SK-N-SH (cell line): ENCODE results near the gene MCC. TPM values are rescaled to one million over a fixed set of nuclear protein-coding genes. Genes with fewer than 3 reads are reported as not detected.

ENCODE experiments used
- CTCF ChIA-PET: fragments of 300-600, 350-600 bp; formaldehyde crosslinking; extraction: SDS; loops from one replicate; lab custom pipeline; 2021; lab: Yijun Ruan, JAX
- POLR2A ChIA-PET: fragments of 350-600 bp; sonication (Branson Sonifier 250); formaldehyde crosslinking; extraction: SDS; loops from one replicate; lab custom pipeline; 2020; ENCODE audit warnings: antibody characterized with exemption, inconsistent platforms; lab: Yijun Ruan, JAX
- DNase-seq: peaks from one replicate; pipeline ENCODE4 v3.0.0; 2012
- H2AFZ ChIP-seq: fragments of 200-600 bp; sonication (generic); 2 replicates; pipeline ENCODE4 v1.8.1; 2016; ENCODE audit warnings: antibody characterized with exemption, mild to moderate bottlenecking, low read depth
- H3F3A ChIP-seq: fragments of 200-600 bp; sonication (generic); replicated peaks from 2 replicates; pipeline ENCODE3; 2016; ENCODE audit warnings: antibody characterized with exemption, mild to moderate bottlenecking; ENCODE audit not compliant: insufficient read depth
- H3K27ac ChIP-seq, 2 experiments: fragments of 200-500 bp in 1 of 2; fragments of 200-600 bp in 1 of 2; sonication (Bioruptor generic) in 1 of 2; sonication (generic), shearing (Covaris generic) in 1 of 2; 2 replicates each; pipeline versions ENCODE4 v1.5.1 to v1.6.1; 2014 to 2016; ENCODE audit warnings: low read depth in 2 of 2, inconsistent platforms in 1 of 2, low read length in 1 of 2, mild to moderate bottlenecking in 1 of 2, mixed read lengths in 1 of 2
- H3K27me3 ChIP-seq: fragments of 200-600 bp; sonication (generic), shearing (Covaris generic); 2 replicates; pipeline ENCODE4 v1.6.1; 2016; ENCODE audit warnings: mixed run types; ENCODE audit not compliant: insufficient read depth
- H3K36me3 ChIP-seq, 2 experiments: fragments of 200-500 bp in 1 of 2; fragments of 200-600 bp in 1 of 2; sonication (Bioruptor generic) in 1 of 2; sonication (generic) in 1 of 2; replicated peaks in 1 of 2; 2 replicates each; pipeline versions ENCODE3 to v1.5.1; 2014 to 2016; ENCODE audit warnings: low read length in 1 of 2, mild to moderate bottlenecking in 1 of 2; ENCODE audit not compliant: insufficient read depth in 2 of 2, control insufficient read depth in 1 of 2
- H3K4me1 ChIP-seq, 2 experiments: fragments of 200-500 bp in 1 of 2; fragments of 200-600 bp in 1 of 2; sonication (Bioruptor generic) in 1 of 2; sonication (generic), shearing (Covaris generic) in 1 of 2; 2 replicates each; pipeline versions ENCODE4 v1.5.1 to v1.6.1; 2014 to 2016; ENCODE audit warnings: low read depth in 1 of 2, low read length in 1 of 2, mixed run types in 1 of 2; ENCODE audit not compliant: insufficient read depth in 2 of 2, control insufficient read depth in 1 of 2
- H3K4me2 ChIP-seq: fragments of 200-600 bp; sonication (generic), shearing (Covaris generic); 2 replicates; pipeline ENCODE4 v1.6.1; 2017; ENCODE audit warnings: mixed run types
- H3K4me3 ChIP-seq, 2 experiments: fragments of 200-500 bp in 1 of 2; fragments of 200-600 bp in 1 of 2; sonication (Bioruptor generic) in 1 of 2; sonication (generic), shearing (Covaris generic) in 1 of 2; 2 replicates each; pipeline versions ENCODE4 v1.5.1 to v1.8.1; 2014 to 2016; ENCODE audit warnings: low read depth in 2 of 2, inconsistent platforms in 1 of 2, low read length in 1 of 2, mild to moderate bottlenecking in 1 of 2, mixed read lengths in 1 of 2, moderate library complexity in 1 of 2
- H3K79me2 ChIP-seq: fragments of 200-600 bp; sonication (generic); 2 replicates; pipeline ENCODE4 v1.8.1; 2017; ENCODE audit warnings: mild to moderate bottlenecking; ENCODE audit not compliant: insufficient read depth
- H3K9ac ChIP-seq: fragments of 200-600 bp; sonication (generic); 2 replicates; pipeline ENCODE4 v1.6.1; 2017; ENCODE audit warnings: mixed run types
- H3K9me2 ChIP-seq: fragments of 200-600 bp; sonication (generic); 2 replicates; pipeline ENCODE4 v1.6.1; 2017; ENCODE audit warnings: mixed run types
- H3K9me3 ChIP-seq: fragments of 200-600 bp; sonication (generic); 2 replicates; pipeline ENCODE4 v1.6.1; 2017; ENCODE audit warnings: mixed run types, mild to moderate bottlenecking, moderate library complexity
- H4K20me1 ChIP-seq: fragments of 200-600 bp; sonication (generic); 2 replicates; pipeline ENCODE4 v1.6.1; 2017; ENCODE audit warnings: mild to moderate bottlenecking, mixed run types; ENCODE audit not compliant: insufficient read depth
- CHD2 ChIP-seq: fragments of 150-350 bp; IDR thresholded peaks from 2 replicates; pipeline ENCODE4 v1.6.1; 2018; ENCODE audit warnings: low read length; ENCODE audit not compliant: partially characterized antibody
- ELF1 ChIP-seq: IDR thresholded peaks from 2 replicates; pipeline ENCODE4 v1.4.0; 2012
- EP300 ChIP-seq, 2 experiments: IDR thresholded peaks; 2 replicates each; pipeline versions ENCODE4 v1.4.0 to v1.6.1; 2012; ENCODE audit warnings: borderline replicate concordance in 1 of 2, low read depth in 1 of 2, low read length in 1 of 2
- FOSL2 ChIP-seq: IDR thresholded peaks from 2 replicates; pipeline ENCODE4 v1.4.0; 2012; ENCODE audit warnings: low read depth, mild to moderate bottlenecking, moderate library complexity, borderline replicate concordance
- GABPA ChIP-seq: IDR thresholded peaks from 2 replicates; pipeline ENCODE4 v1.4.0; 2012; ENCODE audit warnings: low read depth, mild to moderate bottlenecking
- GATA2 ChIP-seq: sonication (generic); formaldehyde crosslinking; IDR thresholded peaks from 2 replicates; pipeline ENCODE4 v1.5.0; 2020; ENCODE audit warnings: mild to moderate bottlenecking, missing genetic modification reagents
- MEF2A ChIP-seq: IDR thresholded peaks from 2 replicates; pipeline ENCODE4 v1.4.0; 2012; ENCODE audit warnings: low read depth, borderline replicate concordance
- MXI1 ChIP-seq: IDR thresholded peaks from 2 replicates; pipeline ENCODE4 v1.6.1; 2012; ENCODE audit warnings: mild to moderate bottlenecking, low read depth, low read length, improper control_type of control experiment
- NFIC ChIP-seq: IDR thresholded peaks from 2 replicates; pipeline ENCODE4 v1.4.0; 2012; ENCODE audit warnings: borderline replicate concordance
- RCOR1 ChIP-seq: fragments of 150-350 bp; IDR thresholded peaks from 2 replicates; pipeline ENCODE4 v1.6.1; 2017; ENCODE audit warnings: antibody characterized with exemption, low read length
- REST ChIP-seq: IDR thresholded peaks from 2 replicates; pipeline ENCODE4 v1.6.1; 2012; ENCODE audit warnings: mild to moderate bottlenecking, low read depth, low read length, moderate library complexity
- RFX5 ChIP-seq: IDR thresholded peaks from 2 replicates; pipeline ENCODE4 v1.6.1; 2012; ENCODE audit warnings: mild to moderate bottlenecking, improper control_type of control experiment, low read length
- SIN3A ChIP-seq: IDR thresholded peaks from 2 replicates; pipeline ENCODE4 v1.6.1; 2012; ENCODE audit warnings: low read depth, mild to moderate bottlenecking, low read length, moderate library complexity, borderline replicate concordance
- SMC3 ChIP-seq: IDR thresholded peaks from 2 replicates; pipeline ENCODE4 v1.6.1; 2012; ENCODE audit warnings: low read depth, low read length, improper control_type of control experiment
- TAF1 ChIP-seq: IDR thresholded peaks from 2 replicates; pipeline ENCODE4 v1.6.1; 2012; ENCODE audit warnings: low read depth, mild to moderate bottlenecking, low read length, moderate library complexity, borderline replicate concordance
- TCF12 ChIP-seq: IDR thresholded peaks from 2 replicates; pipeline ENCODE4 v1.4.0; 2012
- USF1 ChIP-seq: IDR thresholded peaks from 2 replicates; pipeline ENCODE4 v1.4.0; 2012; ENCODE audit warnings: low read depth, borderline replicate concordance
- ZBTB33 ChIP-seq: IDR thresholded peaks from 2 replicates; pipeline ENCODE4 v1.4.0; 2012; ENCODE audit warnings: low read depth, borderline replicate concordance
- WGBS: methylation state at CpG from one replicate; pipeline ENCODE4 v1.1.6; 2017; ENCODE audit warnings: low lambda C conversion rate; 5-methylcytosine and 5-hydroxymethylcytosine counted together
- polyA plus RNA-seq, 3 experiments: library from polyadenylated mRNA; depleted of rRNA; stranded (reverse); fragments of >200 nt; gene quantifications; 2 replicates each; pipeline ENCODE4 v1.2.3, GENCODE V29; 2012

The MCC gene
- polyA plus RNA-seq, 1 of the 3 experiments (the other 2 are of a cell fraction): 3.6 TPM

- CTCF ChIA-PET: interaction anchor here (1.1 kb wide), 1 partner anchor 9 kb away, joined by 3 read pairs; no protein-coding TSS in a partner anchor
- no peaks in the 10 kb centered on the region for H4K20me1 ChIP-seq
Measured at GRCh38 chr5:113450929-113451328, 37.3 kb downstream of the MCC start.

GRCh38 chr5:113450462-113450861 lies 37.8 kb downstream of the MCC start:
- H3F3A ChIP-seq: no peaks in the 10 kb centered on the region
- no peak overlapping the region for H3K4me3 ChIP-seq
- no peak overlapping the region for H3K27ac ChIP-seq
- no peak for DNase-seq
- ChIA-PET POLR2A (no interaction called here), CTCF (interaction anchor here (1.1 kb wide), 1 partner anchor 10 kb away, joined by 3 read pairs; no protein-coding TSS in a partner anchor)
- WGBS: 25% methylated on average over 1 of the region's 2 CpGs
- H3K27me3 ChIP-seq: no peaks in the 10 kb centered on the region
- H3K79me2 ChIP-seq: no peaks in the 10 kb centered on the region
- no peaks in the 10 kb centered on the region for H3K9me3 ChIP-seq
- peaks cover 0 to 2% of the 10 kb centered on the region in 2 experiments; a peak in 1 of 4 replicates for H3K4me1 ChIP-seq
- H3K4me2 ChIP-seq: no peak overlapping the region
- H2AFZ ChIP-seq: no peak overlapping the region
- no peak overlapping the region for H3K9ac ChIP-seq
- H3K9me2 ChIP-seq: no peaks in the 10 kb centered on the region
- H4K20me1 ChIP-seq: no peaks in the 10 kb centered on the region
- H3K36me3 ChIP-seq: no peaks in the 10 kb centered on the region
- no peak for TF ChIP-seq ELF1
- TF ChIP-seq SMC3: no peak
- no peak for TF ChIP-seq RFX5
- no peak for TF ChIP-seq TAF1
- TF ChIP-seq GATA2 (CRISPR knock-in tag): no peak
- TF ChIP-seq GABPA: no peak
- TF ChIP-seq MEF2A: no peak
- no peak for TF ChIP-seq EP300 (IDR thresholded peaks at IDR 0.05; ENCODE audit: borderline replicate concordance in 1 of 2, low read depth in 1 of 2, low read length in 1 of 2)
- TF ChIP-seq ZBTB33: no peak
- no peak for TF ChIP-seq SIN3A
- no peak for TF ChIP-seq CHD2
- TF ChIP-seq RCOR1: no peak

More at GRCh38 chr5:113450929-113451328, 37.3 kb downstream of the MCC start:
- TF ChIP-seq REST (no peak), SMC3 (no peak), USF1 (no peak), NFIC (no peak), MXI1 (no peak), TCF12 (no peak), FOSL2 (no peak)
- TF ChIP-seq, all 33 proteins: peak for 0
- no peaks in the 10 kb centered on the region for H3K79me2 ChIP-seq
- H3K4me1 ChIP-seq: peaks cover 0 to 2% of the 10 kb centered on the region in 2 experiments; a peak in 1 of 4 replicates
- H3K4me3 ChIP-seq: no peak overlapping the region
- no peak overlapping the region for H3K9ac ChIP-seq
- H2AFZ ChIP-seq: no peak overlapping the region
- 4% methylated on average over 2 of the region's 2 CpGs for WGBS
- H3F3A ChIP-seq: no peaks in the 10 kb centered on the region
- no peak for DNase-seq
- H3K9me2 ChIP-seq: no peaks in the 10 kb centered on the region
- H3K4me2 ChIP-seq: no peak overlapping the region
- no peak overlapping the region for H3K27ac ChIP-seq
- POLR2A ChIA-PET: no interaction called here
- H3K36me3 ChIP-seq: no peaks in the 10 kb centered on the region
- no peaks in the 10 kb centered on the region for H3K9me3 ChIP-seq
- H3K27me3 ChIP-seq: no peaks in the 10 kb centered on the region
